GM19238 (cell line): Measurements from ENCODE around the gene NCKAP5.

Experiments used
- DNase-seq: peaks from one replicate; pipeline ENCODE4 v3.0.0; 2011; ENCODE audit warnings: low spot score; ENCODE audit not compliant: insufficient read length

The NCKAP5 gene

GRCh38 chr2:133343018-133343352 is 225.3 kb downstream of the NCKAP5 start:
- DNase-seq, result no peak

DNA sequence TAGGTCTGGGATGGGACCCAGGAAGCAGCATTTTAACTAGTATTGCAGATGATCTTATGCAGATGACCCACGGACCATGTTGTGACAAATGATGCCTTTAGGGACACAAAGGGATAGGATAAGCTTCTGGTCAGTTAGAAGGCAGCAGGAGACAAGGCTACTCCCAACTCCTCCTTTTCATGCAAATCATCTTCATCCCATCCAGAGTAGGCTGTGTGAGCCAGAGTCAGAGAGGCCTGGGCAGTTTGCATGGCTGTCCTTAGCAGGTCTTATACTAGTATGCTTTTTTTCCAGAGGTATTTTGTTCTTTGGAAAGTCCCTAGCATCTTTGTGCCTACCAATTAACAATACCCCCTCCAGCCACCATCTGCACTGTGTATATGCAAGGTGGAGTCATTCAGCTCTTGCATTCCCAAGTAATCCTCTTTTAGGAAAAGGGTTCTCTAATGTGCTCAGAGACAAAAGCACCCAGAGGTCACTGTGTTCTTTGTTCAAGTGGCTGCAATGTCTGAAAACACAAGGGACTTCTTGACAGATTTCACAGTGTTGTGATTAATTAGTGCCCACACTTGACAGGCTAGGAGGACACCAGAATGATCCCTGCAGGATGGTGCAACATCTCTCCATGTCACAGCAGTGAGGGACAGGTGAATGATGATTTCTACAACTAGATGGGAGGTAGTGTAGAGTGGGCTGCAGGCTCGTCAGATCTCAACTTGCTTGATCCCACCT is 225.8 kb downstream of the NCKAP5 start:
- no peak for DNase-seq

GRCh38 chr2:133341575-133341974 is 226.7 kb downstream of the NCKAP5 start:
- DNase-seq, result no peak

- DNase-seq, result no peak
These were observed 230.0 kb downstream of the NCKAP5 start for GRCh38 chr2:133338224-133338623.

DNA sequence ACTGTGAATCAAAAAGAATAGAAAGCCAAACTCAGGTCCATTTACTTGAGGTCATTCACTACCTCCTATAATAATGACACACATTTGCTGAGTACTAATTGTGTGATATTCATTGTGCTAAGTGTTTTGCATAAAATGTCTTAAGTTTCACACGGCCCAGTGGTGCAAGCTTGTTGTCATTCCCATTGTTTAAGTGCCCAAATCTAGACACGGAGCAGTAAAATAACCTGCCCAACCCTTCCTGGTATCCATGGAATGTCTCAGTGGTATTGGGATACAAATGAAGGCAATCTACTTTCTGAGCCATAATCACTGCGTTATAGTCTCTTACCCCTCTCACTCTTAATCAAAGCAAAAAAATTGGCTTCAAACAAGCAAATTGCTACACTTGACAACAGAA is 233.3 kb downstream of the NCKAP5 start:
- DNase-seq, result no peak

DNA sequence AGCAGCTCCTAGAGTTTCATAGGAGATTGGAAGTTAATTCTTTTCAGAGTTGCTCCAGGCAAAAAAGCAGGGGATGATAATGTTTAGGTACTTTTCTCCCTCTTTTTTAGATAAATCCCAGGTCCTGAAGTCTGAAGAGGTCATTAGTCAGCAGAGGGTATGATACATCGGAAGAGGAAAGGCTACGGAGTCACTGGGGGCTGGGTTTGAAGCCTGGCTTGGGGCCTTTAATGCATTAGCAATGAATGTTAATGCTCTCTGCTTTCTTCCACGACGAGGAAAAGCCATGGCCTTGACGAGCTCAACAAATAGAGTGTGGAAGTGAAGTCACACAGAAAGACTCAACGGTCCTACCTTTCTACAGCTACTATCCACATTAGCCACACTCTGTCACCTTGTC is 235.1 kb downstream of the NCKAP5 start:
- DNase-seq, result no peak

DNA sequence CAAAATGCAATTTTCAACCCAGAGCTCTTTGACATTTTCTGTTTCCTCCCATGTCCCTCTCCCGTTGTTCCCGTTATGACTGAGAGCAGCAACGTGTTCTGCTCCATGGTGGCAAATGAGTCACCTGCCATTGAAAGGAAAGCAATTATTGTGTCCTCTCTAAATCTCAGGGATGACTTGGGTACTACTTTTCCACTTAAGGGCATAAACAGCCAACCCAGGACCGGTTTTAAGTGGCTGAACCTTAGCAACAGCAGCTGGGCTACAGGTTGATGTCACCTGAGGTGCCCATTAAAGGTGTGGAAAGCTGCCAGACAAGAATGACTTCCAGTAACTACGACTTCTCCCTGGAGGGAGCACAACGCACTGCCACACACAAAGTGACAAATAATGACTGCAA is 236.8 kb downstream of the NCKAP5 start:
- no peak for DNase-seq

DNA sequence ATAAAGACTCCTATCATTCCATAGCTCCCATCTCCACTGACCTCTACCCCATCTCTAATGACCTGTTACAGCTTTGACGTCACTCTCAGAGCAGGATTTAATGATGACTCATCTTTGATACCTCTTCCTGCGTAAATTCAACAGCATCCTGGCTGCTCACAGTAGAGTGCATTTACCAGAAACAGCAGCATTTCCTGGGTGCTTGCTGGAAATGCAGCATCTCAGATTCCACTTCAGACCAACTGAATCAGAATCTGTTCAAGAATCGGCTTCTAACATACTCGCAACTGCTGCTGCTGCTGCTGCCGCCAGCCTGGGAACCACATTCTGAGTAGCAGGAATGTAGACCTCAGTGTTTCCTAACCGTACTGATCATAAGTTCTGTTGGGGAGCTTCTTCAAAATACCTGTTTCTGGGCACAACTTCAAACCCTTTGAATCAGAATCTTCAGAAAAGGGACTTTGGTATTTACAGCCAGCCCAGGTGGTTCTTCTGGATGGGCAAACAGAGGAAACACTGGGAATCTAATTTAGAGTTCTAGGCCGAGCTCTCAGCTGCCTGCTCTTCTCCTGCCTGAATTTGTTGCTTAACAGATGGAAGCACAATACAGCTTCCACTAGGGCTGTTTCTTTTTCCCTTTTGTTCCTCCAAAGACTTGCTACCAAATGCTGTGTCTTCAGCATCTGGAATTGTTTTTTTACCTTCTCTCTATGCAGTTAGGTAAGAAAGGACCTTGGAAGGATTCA is 241.4 kb downstream of the NCKAP5 start:
- no peak for DNase-seq

DNA sequence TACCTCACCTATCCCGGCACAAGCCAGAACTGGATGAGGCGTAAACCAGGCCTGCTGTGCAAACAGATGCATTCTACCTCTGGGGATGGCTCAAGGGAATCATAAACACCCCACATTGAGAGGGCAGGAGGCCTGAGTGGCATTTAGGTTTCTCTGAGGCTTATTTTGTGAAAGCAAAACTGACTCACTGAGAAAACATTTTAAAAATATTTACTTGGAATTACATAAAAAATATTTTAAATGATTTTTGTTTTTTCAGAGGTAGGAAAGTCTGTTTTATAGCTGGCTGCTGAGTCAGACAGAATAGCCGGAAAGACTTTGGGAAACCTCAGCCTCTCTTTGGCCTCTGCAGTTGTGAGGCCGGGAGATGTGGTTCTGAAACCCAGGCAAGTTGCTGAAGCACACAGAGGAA is 244.1 kb downstream of the NCKAP5 start:
- DNase-seq, result no peak

GRCh38 chr2:133322909-133323308 is 245.4 kb downstream of the NCKAP5 start:
- DNase-seq, result no peak

- no peak for DNase-seq
These were observed 251.1 kb downstream of the NCKAP5 start for GRCh38 chr2:133317178-133317577.

- DNase-seq, result no peak
These were observed 251.7 kb downstream of the NCKAP5 start for GRCh38 chr2:133316557-133316956.

DNA sequence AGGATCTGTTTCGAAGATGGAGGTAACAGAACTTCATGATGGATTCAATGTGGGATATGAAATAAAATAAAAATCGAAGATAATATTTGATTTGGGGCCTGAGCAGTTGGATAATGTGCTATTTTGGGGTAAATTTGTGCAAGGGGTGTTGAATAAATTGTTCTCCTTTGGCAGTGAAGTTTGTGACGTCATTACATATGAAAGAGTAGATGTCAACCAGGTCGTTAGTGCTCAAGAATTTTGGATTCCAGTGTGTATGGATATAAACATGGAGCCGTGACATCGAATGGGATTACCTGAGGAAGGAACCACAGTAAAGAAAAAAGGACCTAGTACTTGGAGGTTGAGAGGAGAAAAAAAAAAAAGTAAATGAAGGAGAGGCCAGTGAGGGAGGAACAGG is 253.0 kb downstream of the NCKAP5 start:
- no peak for DNase-seq

GRCh38 chr2:133314795-133315194 is 253.5 kb downstream of the NCKAP5 start:
- no peak for DNase-seq

GRCh38 chr2:133312038-133312729 is 256.1 kb downstream of the NCKAP5 start:
- DNase-seq, result no peak

DNA sequence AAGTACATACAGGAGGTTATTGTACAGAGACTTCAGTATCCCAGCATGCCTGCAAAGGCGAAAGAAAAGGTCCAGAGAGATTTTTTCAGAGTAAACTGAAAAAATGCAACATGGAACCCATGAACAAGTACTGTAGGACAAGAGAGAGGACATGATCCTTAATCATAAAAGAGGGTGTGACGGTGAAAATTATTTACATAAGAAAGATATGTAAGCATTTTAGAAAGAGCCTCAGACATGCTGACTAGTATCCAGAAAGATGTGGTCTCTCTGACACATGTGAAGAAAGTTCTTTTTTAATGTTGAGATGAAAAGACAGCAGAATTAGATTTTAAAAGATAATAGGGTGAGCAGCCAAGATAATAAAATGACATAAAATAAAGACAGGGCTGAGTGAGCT is 262.0 kb downstream of the NCKAP5 start:
- DNase-seq, result no peak

GRCh38 chr2:133304344-133304743 is 263.9 kb downstream of the NCKAP5 start:
- DNase-seq, result no peak

DNA sequence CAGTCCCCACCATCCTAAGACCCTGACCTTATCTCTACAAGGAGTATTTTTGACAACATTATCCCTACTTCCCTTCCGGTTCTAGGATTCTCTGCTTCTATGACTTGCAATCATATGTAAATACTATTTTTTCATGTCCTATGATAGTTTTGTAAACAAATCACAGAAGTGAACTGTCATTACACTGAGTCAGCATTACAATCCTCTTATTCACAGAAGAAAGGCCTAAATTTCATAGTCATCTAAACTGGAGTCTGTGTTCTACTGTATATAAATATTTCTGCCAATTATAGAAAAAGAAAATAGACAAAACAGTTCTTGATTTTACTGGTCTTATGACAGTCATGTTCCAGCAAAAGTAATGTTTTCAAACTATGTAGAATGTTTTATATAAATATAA is 265.1 kb downstream of the NCKAP5 start:
- DNase-seq, result no peak

DNA sequence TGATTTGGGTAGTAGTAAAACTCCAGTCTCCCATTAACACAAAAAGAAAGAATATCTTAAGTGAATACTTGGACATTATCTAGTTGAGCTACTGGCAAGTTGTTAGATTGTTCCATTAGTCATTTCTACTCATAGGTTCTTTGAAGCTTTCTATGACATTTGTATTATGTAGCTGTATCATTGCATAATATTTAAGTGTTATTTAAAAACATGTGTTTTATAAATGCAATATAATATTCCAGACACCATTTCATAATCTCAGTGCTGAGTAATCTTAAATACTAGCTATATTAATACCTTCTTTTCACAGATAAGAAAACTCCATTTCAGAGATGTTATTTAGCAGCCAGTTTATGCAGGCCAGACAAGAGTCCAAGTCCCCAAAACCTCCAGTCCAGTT is 271.9 kb downstream of the NCKAP5 start:
- DNase-seq, result no peak

DNA sequence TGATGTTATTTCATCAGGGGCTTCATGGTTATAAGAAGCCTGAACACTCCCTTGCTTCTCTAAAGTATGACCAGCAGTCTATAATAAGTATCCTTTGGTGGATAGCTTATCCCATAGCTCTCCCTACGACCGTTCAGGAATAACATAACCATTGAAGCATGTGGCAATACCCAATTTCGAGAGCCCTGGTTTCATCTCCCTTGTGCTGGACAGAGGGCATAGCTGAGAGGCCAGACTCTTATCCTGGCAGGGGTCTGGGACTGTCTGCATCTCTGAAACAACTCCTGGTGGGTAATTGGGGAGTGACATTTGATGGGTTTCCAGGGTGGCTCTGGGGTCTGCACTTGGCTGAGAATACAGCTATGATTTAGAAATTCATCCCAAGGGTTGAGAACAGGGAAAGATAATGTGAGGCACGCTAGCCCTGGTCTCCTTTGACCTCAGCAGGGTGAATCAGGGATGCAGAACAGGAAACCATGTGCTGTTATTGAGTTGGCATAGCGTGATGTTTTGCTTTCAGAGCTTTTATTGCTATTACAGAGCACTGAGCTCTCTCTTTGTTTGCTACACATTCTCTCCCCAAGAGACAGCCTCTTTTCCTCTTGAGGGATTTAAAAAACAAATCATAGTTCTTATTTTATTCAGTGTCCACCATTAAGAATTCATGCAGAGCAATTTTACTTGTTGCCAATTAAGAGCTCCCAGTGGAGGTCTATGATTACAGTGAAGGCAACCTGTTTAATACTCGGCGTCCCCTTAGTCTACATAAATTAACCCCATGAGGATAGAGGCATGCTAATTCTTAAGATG is 274.5 kb downstream of the NCKAP5 start:
- no peak for DNase-seq

DNA sequence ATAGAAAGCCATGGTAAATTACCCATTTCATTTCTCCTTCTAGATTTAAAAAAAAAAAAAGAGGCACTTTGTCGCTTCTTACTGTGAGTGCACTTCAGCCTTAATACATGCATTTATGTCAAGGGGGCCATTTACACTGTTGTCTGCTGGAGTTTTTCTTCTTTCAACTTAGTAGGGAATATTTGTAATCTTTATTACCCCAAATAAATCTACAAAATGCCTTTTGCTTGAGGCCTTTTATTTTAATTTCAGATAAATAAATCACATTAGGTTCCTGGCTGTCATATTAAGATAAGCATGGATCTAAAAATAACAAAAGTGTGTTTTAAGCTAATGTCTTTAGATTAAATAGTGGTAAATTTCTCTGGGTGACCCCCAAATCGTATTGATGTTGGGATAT is 276.0 kb downstream of the NCKAP5 start:
- no peak for DNase-seq

DNA sequence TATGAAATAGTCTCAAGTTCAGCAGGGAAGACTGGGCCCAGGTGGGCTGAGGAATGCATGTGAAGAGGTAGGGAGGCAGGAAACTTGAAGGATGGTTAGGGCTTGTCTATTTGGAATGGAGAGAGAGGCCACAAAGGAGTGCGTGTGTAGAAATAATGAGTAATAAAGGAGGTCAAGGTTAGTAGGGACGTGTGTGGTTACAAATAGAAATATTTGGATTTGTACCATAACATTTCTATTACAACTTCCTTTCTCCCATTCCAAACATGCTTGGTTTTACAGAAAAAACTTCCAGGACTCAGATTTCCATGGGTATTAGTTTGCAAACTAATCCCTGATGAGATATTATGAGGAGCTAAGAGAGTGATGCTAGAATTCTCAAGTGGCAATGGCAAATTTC is 280.6 kb downstream of the NCKAP5 start:
- DNase-seq, result no peak
